MM.1S (cell line): Measurements from ENCODE around the gene SHISAL2A.

Source experiments
- DNase-seq: peaks from one replicate; pipeline ENCODE4 v3.0.0-alpha.2; 2015
- H2AFZ ChIP-seq: fragments of 300-600 bp; sonication (generic); 2 replicates; pipeline ENCODE4 v1.6.0; 2016; ENCODE audit warnings: antibody characterized with exemption, low read length
- H3F3A ChIP-seq: fragments of 300-600 bp; sonication (generic); 2 replicates; pipeline ENCODE4 v1.6.1; 2016; ENCODE audit warnings: mild to moderate bottlenecking, antibody characterized with exemption, low read length, moderate library complexity, mixed read lengths; ENCODE audit not compliant: insufficient read depth
- H3K27ac ChIP-seq: fragments of 300-600 bp; sonication (generic); 2 replicates; pipeline ENCODE4 v1.5.1; 2016; ENCODE audit warnings: mild to moderate bottlenecking, low read length
- H3K27me3 ChIP-seq: fragments of 300-600 bp; sonication (generic); replicated peaks from 2 replicates; pipeline ENCODE4 v1.6.0; 2016; ENCODE audit warnings: low read length; ENCODE audit not compliant: insufficient read depth
- H3K36me3 ChIP-seq: fragments of 300-600 bp; sonication (generic); replicated peaks from 2 replicates; pipeline ENCODE4 v1.6.1; 2016; ENCODE audit warnings: mild to moderate bottlenecking, low read length, mixed read lengths; ENCODE audit not compliant: insufficient read depth
- H3K4me1 ChIP-seq: fragments of 300-600 bp; sonication (generic); 2 replicates; pipeline ENCODE4 v1.6.1; 2016; ENCODE audit warnings: low read length, mixed read lengths
- H3K4me2 ChIP-seq: fragments of 300-600 bp; sonication (generic); 2 replicates; pipeline ENCODE4 v1.6.0; 2016; ENCODE audit warnings: low read depth, low read length
- H3K4me3 ChIP-seq: fragments of 300-600 bp; sonication (generic); 2 replicates; pipeline ENCODE4 v1.5.1; 2016; ENCODE audit warnings: low read length, mixed read lengths
- H3K79me2 ChIP-seq: fragments of 300-600 bp; sonication (generic); 2 replicates; pipeline ENCODE4 v1.6.1; 2016; ENCODE audit warnings: mixed run types, low read length, mixed read lengths
- H3K9ac ChIP-seq: fragments of 300-600 bp; sonication (generic); 2 replicates; pipeline ENCODE4 v1.6.1; 2016; ENCODE audit warnings: low read length, mixed read lengths
- H3K9me2 ChIP-seq: fragments of 300-600 bp; sonication (generic); replicated peaks from 2 replicates; pipeline ENCODE4 v1.6.1; 2016; ENCODE audit warnings: mild to moderate bottlenecking, low read length, mixed read lengths; ENCODE audit not compliant: insufficient read depth
- H3K9me3 ChIP-seq: fragments of 300-600 bp; sonication (generic); replicated peaks from 2 replicates; pipeline ENCODE4 v1.6.1; 2016; ENCODE audit warnings: mild to moderate bottlenecking, low read length, mixed read lengths; ENCODE audit not compliant: insufficient read depth
- H4K20me1 ChIP-seq: fragments of 300-600 bp; sonication (generic); 2 replicates; pipeline ENCODE4 v1.6.1; 2016; ENCODE audit warnings: mild to moderate bottlenecking, low read length, moderate library complexity, mixed read lengths; ENCODE audit not compliant: insufficient read depth
- EZH2 ChIP-seq: fragments of 300-600 bp; sonication (generic); optimal IDR thresholded peaks from 2 replicates; pipeline ENCODE3; 2017; ENCODE audit warnings: low read depth, mild to moderate bottlenecking, antibody characterized with exemption, low read length, mixed read lengths
- EZH2phosphoT487 ChIP-seq: fragments of 300-600 bp; sonication (generic); IDR thresholded peaks from 2 replicates; pipeline ENCODE4 v1.6.1; 2018; ENCODE audit warnings: antibody characterized with exemption, low read length
- TF ChIP-seq, protein P1 (sequence below): fragments of 300-600 bp; sonication (generic); IDR thresholded peaks from 2 replicates; pipeline ENCODE4 v1.5.1; 2016; ENCODE audit warnings: antibody characterized with exemption, low read length, mixed read lengths

The SHISAL2A gene

DNA sequence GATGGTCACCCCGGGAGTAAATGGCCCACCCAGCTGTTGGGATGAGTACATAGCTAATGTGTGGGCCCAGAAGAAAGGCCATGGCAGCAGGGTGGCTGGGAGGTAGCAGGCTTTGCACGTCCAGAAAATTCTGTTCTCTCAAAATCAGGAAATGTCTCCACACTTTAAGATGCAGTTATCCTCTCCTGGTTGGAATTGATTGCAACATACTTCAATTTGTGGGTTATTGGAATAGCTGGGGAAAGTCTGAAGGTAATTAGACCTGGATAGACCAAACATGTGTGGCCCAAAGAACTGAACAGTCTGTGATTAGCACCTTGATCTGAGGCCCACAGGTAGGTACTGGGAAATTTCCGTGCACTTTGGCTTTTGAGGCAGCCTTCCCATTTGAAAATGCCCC lies 35.0 kb downstream of the SHISAL2A start:
- Histone ChIP-seq H3F3A (no peaks in the 10 kb centered on the region), H3K27ac (no peak overlapping the region), H3K27me3 (no peaks in the 10 kb centered on the region), H3K4me3 (no peak overlapping the region), H3K9me3 (no peaks in the 10 kb centered on the region), H3K36me3 (no peaks in the 10 kb centered on the region), H3K79me2 (no peaks in the 10 kb centered on the region), H3K9me2 (no peaks in the 10 kb centered on the region), H3K9ac (no peak overlapping the region), H3K4me2 (no peak overlapping the region), H4K20me1 (no peaks in the 10 kb centered on the region), H3K4me1 (no peaks in the 10 kb centered on the region), H2AFZ (no peak overlapping the region)
- no peak for TF ChIP-seq EZH2
- TF ChIP-seq EZH2phosphoT487: no peak
- TF ChIP-seq, protein P1, sequence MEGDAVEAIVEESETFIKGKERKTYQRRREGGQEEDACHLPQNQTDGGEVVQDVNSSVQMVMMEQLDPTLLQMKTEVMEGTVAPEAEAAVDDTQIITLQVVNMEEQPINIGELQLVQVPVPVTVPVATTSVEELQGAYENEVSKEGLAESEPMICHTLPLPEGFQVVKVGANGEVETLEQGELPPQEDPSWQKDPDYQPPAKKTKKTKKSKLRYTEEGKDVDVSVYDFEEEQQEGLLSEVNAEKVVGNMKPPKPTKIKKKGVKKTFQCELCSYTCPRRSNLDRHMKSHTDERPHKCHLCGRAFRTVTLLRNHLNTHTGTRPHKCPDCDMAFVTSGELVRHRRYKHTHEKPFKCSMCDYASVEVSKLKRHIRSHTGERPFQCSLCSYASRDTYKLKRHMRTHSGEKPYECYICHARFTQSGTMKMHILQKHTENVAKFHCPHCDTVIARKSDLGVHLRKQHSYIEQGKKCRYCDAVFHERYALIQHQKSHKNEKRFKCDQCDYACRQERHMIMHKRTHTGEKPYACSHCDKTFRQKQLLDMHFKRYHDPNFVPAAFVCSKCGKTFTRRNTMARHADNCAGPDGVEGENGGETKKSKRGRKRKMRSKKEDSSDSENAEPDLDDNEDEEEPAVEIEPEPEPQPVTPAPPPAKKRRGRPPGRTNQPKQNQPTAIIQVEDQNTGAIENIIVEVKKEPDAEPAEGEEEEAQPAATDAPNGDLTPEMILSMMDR: no peak
- no peak for DNase-seq

DNA sequence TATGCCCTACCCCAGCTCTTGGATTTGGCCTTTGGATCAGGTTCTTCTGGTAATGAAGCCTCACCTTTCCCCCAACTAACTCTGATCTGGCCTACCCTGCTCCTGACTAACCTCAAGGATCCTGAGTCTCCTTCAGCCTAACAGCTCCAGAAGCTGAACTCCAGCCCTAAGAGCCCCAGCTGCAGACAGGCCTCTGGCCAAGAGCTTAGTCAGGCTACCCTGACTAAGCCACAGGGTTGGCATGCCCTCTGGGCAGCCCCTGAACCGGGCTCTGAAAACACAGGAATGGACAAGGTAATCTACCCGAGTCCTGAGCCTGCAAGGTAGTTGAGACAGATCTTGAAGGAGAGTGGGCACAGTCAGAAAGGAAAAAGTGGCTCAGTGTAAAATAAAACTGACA lies 35.7 kb downstream of the SHISAL2A start:
- no peak overlapping the region for H3K27ac ChIP-seq

DNA sequence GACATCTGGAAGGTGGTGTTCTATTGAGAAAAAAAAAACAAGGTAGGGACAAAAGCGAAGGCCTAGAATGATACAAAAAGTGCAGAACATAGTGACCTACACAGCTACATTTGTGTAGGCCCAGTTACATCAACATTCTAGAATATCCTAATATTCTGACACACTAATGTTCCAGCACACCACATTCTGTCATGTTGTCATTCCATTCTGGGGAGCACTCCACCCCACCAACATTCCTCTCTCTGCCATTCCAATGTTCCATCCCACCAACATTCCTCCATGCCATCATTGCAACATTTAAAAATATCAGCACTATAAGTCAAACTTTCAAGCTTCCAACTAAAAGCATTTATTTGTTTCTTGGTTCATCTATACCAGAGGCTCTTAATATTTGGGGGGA lies 36.7 kb downstream of the SHISAL2A start:
- Histone ChIP-seq H3K4me1 (no peaks in the 10 kb centered on the region), H3K36me3 (no peaks in the 10 kb centered on the region), H3F3A (no peaks in the 10 kb centered on the region), H3K79me2 (no peaks in the 10 kb centered on the region), H2AFZ (no peak overlapping the region), H4K20me1 (no peaks in the 10 kb centered on the region), H3K9me3 (no peaks in the 10 kb centered on the region), H3K4me2 (no peak overlapping the region), H3K9me2 (no peaks in the 10 kb centered on the region), H3K9ac (no peak overlapping the region), H3K27me3 (no peaks in the 10 kb centered on the region), H3K27ac (no peak overlapping the region), H3K4me3 (no peak overlapping the region)
- no peak for DNase-seq
- TF ChIP-seq EZH2 (no peak), EZH2phosphoT487 (no peak)
- TF ChIP-seq, protein P1: no peak

More for the DNA sequence above, 35.7 kb downstream of the SHISAL2A start:
- TF ChIP-seq EZH2 (no peak), EZH2phosphoT487 (no peak)
- TF ChIP-seq, protein P1: no peak
- H3K79me2 ChIP-seq: no peaks in the 10 kb centered on the region
- H3K36me3 ChIP-seq: no peaks in the 10 kb centered on the region
- H3K4me1 ChIP-seq: no peaks in the 10 kb centered on the region
- no peaks in the 10 kb centered on the region for H3K9me3 ChIP-seq
- no peak for DNase-seq
- no peaks in the 10 kb centered on the region for H3F3A ChIP-seq
- no peak overlapping the region for H2AFZ ChIP-seq
- H3K9ac ChIP-seq: no peak overlapping the region
- H3K9me2 ChIP-seq: no peaks in the 10 kb centered on the region
- H3K27me3 ChIP-seq: no peaks in the 10 kb centered on the region
- H3K4me3 ChIP-seq: no peak overlapping the region
- H4K20me1 ChIP-seq: no peaks in the 10 kb centered on the region
- H3K4me2 ChIP-seq: no peak overlapping the region
